GM19452 (cell line): Measurements from ENCODE around the gene TRAPPC3.

Source experiments
- ATAC-seq: cut with Tn5 transposase; IDR thresholded peaks from one replicate; pipeline ENCODE4 v1.9.1; 2021; ENCODE audit not compliant: unreplicated experiment

The TRAPPC3 gene

DNA sequence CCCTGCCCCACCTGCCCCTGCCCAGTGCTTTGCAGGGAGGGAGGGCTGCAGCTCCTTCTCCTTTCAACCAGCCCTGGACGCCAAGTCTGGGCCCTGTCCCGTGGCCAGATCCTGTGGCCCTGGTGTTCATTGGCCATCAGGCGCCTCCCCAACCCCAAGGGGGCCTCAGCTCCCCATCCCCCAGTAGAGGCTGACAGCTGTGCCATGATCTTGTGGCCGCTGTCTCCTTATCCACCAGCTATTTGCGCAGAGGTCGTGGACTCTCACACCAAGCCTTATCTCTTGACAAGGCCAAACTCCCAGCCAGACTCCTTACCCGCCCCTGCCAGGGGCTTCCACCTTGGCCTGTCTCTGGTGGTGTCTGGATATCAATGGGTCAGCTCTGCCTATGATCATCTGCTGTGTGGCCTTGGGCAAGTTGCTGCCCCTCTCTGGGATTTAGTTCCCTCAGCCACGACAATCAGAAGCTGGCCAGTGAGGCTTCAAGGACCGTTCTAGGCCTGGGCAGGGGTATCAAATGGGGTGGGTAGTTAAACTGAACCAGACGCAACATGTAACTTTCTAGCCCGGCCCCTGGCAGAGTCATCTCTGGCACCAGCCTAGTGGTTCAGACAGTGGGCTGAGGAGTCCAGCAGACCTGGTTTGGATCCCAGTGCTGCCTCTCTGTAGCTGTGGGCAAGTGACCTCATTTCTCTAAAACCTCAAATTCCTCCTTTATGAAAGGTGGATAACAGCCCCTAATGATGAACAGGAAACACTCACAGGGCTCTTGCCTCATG is 21.0 kb downstream of the TRAPPC3 start:
- ATAC-seq, result no peak

DNA sequence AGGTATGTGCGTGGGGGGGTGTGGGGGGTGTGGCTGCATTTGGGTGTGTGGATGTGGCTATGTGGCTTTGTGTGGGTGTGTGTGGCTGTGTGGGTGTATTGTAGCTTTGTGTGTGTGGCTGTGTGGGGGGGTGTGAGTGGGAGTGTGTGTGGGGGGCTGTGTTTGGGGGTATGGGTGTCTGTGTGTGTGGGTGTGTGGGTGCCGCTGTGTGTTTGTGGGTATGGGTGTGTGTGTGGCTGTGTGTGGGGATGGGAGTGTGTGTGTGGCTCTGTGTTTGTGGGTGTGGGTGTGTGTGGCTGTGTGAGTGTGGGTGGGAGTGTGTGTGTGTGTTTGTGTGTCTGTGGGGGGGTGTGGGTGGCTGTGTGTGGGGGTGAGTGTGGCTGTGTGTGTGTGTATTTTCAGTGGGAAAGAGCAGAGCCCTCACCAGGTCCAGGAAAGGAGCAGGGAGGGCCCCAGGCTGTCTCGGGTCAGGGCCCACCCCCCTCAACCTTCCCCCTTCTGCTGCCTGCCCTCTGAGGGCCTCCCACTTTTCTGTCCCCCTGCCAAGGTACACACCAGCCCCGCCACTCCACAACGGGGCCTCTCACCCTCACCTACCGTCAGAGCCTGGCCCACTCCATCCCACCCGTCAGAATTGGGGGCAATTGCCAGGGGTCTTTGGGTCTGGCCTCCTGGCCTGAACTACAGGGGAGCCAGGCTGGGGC is 22.3 kb downstream of the TRAPPC3 start:
- ATAC-seq, result no peak

GRCh38 chr1:36126005-36126716 is 23.1 kb downstream of the TRAPPC3 start:
- ATAC-seq, result no peak

DNA sequence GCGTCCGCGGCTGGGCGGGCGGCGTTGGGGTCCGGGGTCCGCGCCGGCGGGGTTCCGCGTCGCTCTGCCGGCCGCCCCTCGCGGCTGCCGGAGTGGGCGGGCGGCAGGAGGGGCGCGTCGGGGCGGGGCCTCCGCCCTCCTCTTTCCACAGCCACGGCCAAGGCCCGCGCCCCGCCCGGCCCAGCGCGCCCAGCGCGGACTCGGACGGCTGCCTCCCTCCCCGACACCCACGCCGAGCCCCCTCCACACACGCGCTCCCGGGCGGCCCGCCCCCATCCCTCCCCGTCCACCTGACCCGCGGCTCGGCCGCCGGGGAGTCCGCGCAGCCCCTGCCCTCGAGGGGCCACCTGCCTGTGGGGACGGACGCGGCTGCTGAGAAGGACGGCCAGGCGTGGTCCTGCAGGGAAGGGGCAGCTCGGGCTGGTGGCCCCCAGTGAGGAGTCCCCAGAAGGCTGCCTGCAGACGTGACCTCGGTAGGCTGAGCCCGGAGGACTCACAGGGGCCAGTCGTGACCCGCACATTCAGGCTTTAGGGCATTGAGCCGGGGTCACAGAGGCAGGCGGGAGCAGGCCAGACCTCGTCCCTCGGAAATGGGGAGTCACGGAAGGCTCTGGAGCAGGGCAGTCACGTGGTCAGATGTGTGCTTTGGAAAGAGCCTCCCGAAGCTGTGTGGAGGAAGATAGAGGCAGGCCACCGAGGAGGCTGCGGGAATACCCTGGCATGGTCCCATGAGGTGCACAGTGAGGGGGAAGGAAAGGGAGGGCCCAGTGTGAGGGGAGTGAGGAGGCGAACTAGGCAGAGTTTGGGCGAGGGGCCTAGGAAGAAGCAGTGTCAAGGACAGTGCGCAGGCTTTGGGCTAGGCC is 23.9 kb downstream of the TRAPPC3 start, which contains the start of gene COL8A2:
Gene COL8A2 (minus strand): TSS at position 94 of the 863 bp plus-strand sequence. CDS start 24,980 bp downstream, outside the sequence.
- no peak for ATAC-seq

GRCh38 chr1:36124404-36125128 is 24.7 kb downstream of the TRAPPC3 start:
- ATAC-seq, result no peak

- ATAC-seq, result no peak
Measured at GRCh38 chr1:36123356-36123755, 25.9 kb downstream of the TRAPPC3 start.

DNA sequence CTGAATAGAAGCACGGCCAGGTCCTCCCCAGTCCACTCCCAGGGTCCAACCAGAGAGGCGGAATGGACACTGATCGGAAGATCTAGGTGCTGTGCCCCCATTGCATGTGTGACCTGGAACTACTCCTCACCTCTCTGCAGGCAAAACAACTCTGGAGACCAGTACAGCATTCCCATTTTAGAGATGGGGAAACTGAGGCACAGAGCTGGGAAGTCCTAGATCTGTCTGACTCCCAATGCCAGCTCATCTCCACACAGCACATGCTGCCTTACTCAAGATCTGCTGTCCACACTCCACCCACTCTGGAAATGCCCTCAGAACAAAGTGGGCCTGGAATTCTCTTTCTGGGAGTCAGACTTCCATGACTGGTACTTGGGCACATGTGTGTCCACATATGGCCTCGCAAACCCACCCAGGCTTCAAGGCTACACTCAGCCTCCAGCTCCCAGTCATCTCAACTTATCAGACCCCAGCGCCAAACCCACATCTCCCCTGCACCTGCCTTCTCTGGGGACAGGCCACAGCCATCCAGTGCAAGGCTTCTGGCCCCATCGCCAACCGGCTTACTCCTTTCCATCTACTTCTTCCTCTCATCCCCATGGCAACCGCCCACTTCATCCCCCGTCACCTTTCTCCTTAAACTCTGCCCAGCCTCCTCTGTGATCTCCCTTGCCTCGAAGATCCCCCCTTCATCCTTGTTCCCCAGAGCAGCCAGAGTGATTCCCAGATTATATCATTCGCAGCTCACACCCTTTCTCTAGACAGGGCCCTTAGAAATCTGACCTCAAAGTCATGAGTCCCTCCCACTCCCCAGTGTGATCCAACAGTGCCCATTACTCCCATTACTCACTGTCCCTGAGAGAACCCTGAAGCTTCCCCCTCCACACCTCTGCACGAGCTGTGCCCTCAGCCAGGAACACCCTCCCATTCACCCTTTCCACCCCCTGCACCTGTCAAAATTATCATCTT is 26.9 kb downstream of the TRAPPC3 start:
- ATAC-seq, result no peak

DNA sequence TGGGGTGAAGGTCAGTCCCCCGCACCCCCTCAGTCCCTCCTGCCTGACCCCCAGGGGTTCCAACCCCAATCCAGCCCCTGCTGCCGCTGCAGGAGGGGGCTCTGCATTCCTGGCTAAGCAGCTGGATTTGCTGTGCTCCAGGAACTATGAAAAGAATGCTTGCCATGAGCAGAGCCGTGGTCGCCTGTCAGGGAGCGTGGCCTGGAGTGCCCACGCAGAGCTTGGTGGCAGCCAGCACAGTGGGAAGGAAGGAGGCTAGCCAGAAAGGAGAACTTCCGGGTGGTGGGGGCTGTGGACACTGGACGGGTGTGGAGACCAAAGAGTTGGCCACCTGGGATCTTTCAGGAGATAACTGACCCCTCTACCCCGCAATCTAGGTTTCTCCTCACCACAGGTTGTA is 29.8 kb downstream of the TRAPPC3 start:
- no peak for ATAC-seq

DNA sequence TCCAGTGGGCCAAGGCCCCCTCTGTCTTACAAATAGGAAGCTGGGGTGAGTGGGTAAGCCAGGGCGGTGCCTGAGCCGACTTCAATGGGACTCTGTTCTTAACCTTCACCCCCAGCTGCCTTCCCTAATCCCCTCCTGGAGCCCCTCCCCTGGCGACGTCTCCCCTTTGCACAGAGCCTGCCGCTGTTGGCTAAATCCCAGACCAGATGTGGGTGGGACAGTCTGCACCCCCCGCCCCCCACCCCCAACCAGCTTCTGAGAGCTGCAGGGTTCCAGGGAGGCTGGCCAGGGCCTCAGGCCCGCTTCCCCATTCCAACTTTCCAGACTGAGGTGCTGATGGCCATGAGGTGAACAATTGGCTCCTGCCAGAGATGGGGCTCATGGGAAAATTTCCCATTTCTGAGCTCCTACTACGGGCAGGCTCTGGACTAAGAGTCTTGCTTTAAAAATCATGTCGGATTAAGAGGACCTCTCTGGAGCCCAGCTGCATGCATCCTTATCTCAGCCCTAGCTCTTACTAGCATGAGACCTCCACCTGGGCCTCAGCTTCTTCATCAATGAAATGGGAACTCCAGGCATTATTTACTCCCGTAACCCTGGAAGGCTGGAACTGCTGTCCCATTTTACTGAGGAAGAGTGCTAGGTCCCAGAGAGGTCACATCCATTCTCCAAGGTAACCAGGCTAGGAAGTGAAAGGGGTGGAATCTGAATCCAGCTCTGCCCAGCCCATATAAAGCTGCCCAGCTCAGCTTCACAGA is 30.7 kb downstream of the TRAPPC3 start:
- ATAC-seq, result no peak

- no peak for ATAC-seq
Measured at GRCh38 chr1:36116901-36117300, 32.4 kb downstream of the TRAPPC3 start.

GRCh38 chr1:36115931-36116330 is 33.4 kb downstream of the TRAPPC3 start:
- ATAC-seq, result no peak

- ATAC-seq, result no peak
Measured at GRCh38 chr1:36115200-36115669, 34.1 kb downstream of the TRAPPC3 start.

GRCh38 chr1:36114371-36114770 is 34.9 kb downstream of the TRAPPC3 start:
- no peak for ATAC-seq

GRCh38 chr1:36112823-36113222 is 36.5 kb downstream of the TRAPPC3 start:
- no peak for ATAC-seq

DNA sequence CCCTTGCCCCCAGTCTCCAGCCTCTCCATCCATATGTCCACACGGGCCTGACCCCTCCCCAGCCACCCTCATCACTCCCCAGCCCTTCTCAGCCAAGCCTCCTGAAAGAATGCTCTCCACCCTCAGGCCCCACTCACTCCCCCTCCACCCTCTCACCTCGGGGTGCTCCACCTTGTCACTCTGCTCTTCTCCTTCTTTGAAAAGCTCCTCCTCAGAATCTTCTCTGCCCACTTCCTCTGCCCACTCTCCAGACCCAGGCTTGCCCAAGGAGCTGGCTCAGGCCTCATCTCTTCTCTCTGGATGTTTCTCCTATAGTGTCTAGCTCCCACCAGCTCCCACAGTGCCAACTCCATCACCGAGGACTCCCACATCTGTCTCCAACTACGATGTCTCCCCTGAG is 38.1 kb downstream of the TRAPPC3 start:
- no peak for ATAC-seq

DNA sequence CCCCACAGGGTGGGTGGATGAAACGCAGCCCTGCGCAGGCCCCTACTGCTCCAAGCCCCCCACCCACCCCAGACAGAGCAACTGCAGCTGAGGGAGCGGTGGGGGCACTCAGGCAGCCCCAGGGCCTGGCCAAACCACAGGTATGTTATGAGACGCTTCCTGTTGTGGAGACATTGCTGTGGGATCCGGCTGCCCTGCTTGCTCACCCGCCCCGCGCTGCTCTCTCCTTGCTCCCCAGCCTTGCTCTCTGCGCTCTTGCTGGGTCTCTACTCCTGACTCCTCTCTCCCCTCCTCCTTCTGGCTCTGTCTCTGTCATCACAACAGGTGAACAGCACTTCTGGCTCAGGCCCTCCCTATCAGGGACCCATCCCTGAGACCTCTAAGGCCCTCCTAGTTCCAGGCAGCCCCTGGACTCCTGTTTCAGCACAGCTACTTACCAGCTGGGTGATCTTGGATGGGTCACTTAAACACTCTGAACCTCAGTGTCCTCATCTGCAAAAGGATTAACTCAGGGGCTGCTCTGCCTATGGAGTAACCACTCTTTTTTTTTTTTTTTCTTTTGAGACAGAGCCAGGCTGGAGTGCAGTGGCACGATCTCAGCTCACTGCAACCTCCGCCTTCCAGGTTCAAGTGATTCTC is 40.1 kb downstream of the TRAPPC3 start:
- no peak for ATAC-seq

- no peak for ATAC-seq
Measured at GRCh38 chr1:36108314-36108713, 41.0 kb downstream of the TRAPPC3 start.

DNA sequence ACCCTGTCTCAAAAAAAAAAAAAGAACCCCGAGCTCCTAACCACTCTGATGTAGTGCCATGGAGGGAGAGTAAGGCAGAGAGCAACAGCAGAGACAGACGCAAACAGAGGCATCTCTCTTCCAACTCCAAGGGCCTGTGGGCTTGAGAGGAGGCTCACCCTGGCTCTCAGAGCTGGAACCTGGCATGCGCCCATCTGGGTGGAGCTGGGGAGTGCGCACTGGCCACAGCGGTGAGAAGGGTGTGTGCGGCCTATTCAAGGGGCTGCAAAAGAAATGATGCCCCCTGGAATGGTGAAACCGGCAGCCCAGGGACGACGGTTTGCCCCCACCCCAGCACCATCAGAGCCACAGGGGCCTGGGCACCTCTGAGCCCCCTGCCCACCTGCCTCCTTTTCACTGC is 41.9 kb downstream of the TRAPPC3 start:
- ATAC-seq, result no peak
